GM18861 (cell line): Measurements from ENCODE around the gene SPATC1L.

Experiments used
- ATAC-seq: cut with Tn5 transposase; IDR thresholded peaks from one replicate; pipeline ENCODE4 v1.9.1; 2021; ENCODE audit not compliant: unreplicated experiment

Gene SPATC1L

DNA sequence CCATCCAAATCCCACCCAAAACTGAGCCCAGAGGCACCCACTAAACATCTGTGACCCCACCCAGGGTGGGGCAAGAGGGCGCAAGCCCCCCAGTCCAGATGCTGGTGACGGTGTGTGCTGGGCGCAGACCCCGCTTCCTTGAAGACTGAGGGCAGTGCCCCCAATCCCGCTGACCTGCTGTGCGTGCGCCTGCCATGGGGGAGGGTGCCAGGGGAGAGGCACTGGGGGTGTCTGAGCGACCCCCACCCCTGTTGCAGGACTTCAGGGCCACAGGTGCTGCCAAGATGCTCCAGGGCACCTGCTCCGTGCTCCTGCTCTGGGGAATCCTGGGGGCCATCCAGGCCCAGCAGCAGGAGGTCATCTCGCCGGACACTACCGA lies 73.1 kb downstream of the SPATC1L start:
- ATAC-seq, result no peak
